H1 (cell line): ENCODE data around the gene KLHL41. TPM values are rescaled to one million over a fixed set of nuclear protein-coding genes. Genes with fewer than 3 reads are reported as not detected.

Source experiments
- ATF2 ChIP-seq: IDR thresholded peaks from 2 replicates; pipeline ENCODE4 v1.6.1; 2012; ENCODE audit warnings: low read length, inconsistent platforms
- FOSL1 ChIP-seq: IDR thresholded peaks from 2 replicates; pipeline ENCODE4 v1.6.1; 2011; ENCODE audit warnings: mild to moderate bottlenecking, low read depth, low read length, moderate library complexity; ENCODE audit not compliant: insufficient read depth
- KDM4A ChIP-seq: IDR thresholded peaks from one replicate; pipeline ENCODE4 v1.7.1; 2012; ENCODE audit warnings: low read depth, mild to moderate bottlenecking, moderate library complexity, low read length, inconsistent platforms; ENCODE audit not compliant: severe bottlenecking
- KDM5A ChIP-seq: fragments of 200-600 bp; IDR thresholded peaks from 2 replicates; pipeline ENCODE4 v1.7.1; 2012; ENCODE audit warnings: mild to moderate bottlenecking, low read length, inconsistent platforms, mixed read lengths
- NANOG ChIP-seq: IDR thresholded peaks from 2 replicates; pipeline ENCODE4 v1.6.1; 2011; ENCODE audit warnings: low read length, low read depth, mild to moderate bottlenecking, inconsistent platforms; ENCODE audit not compliant: insufficient read depth, poor library complexity, severe bottlenecking
- SP1 ChIP-seq: IDR thresholded peaks from 2 replicates; pipeline ENCODE4 v1.6.1; 2011; ENCODE audit warnings: low read depth, low read length
- SP2 ChIP-seq: IDR thresholded peaks from 2 replicates; pipeline ENCODE4 v1.6.1; 2012; ENCODE audit warnings: mild to moderate bottlenecking, low read length, inconsistent platforms
- SUZ12 ChIP-seq: fragments of 200-600 bp; sonication (generic); IDR thresholded peaks from 2 replicates; pipeline ENCODE4 v1.6.1; 2012; ENCODE audit warnings: mild to moderate bottlenecking, inconsistent platforms, low read length, moderate library complexity, mixed read lengths
- TAF1 ChIP-seq: IDR thresholded peaks from 2 replicates; pipeline ENCODE4 v1.6.1; 2011; ENCODE audit warnings: mild to moderate bottlenecking, low read depth, low read length
- TBP ChIP-seq: IDR thresholded peaks from 2 replicates; pipeline ENCODE4 v1.6.1; 2011; ENCODE audit warnings: low read depth, low read length, improper control_type of control experiment
- polyA plus RNA-seq, 7 experiments: library from polyadenylated mRNA; depleted of rRNA in 3 of 7; stranded (reverse) in 5 of 7; unstranded in 2 of 7; fragments of >200 nt in 5 of 7; fragments of 200-250 nt in 2 of 7; gene quantifications; 1 replicate in 5 of 7; 2 replicates in 1 of 7; 4 replicates in 1 of 7; pipeline versions ENCODE4 v1.2.1 to v1.2.3, GENCODE V29; 2011 to 2013; ENCODE audit warnings: missing spikeins in 2 of 7, mixed read lengths in 2 of 7
- total RNA-seq: library from RNA; stranded (reverse); fragmentation: NEBNext Ultra II Directional; extraction: Animal tissue kit (Norgen Biotek cat#: 25700); gene quantifications from 2 replicates; pipeline ENCODE4 v1.2.1, GENCODE V29; 2021
- TF ChIP-seq, protein P1 (sequence below): IDR thresholded peaks from 2 replicates; pipeline ENCODE4 v1.6.1; 2012; ENCODE audit warnings: inconsistent platforms

Gene KLHL41
- total and polyA plus RNA-seq, 2 of the 8 experiments (the other 6 are each of a cell fraction or from before 2014, with no cell fraction given), result not detected

DNA sequence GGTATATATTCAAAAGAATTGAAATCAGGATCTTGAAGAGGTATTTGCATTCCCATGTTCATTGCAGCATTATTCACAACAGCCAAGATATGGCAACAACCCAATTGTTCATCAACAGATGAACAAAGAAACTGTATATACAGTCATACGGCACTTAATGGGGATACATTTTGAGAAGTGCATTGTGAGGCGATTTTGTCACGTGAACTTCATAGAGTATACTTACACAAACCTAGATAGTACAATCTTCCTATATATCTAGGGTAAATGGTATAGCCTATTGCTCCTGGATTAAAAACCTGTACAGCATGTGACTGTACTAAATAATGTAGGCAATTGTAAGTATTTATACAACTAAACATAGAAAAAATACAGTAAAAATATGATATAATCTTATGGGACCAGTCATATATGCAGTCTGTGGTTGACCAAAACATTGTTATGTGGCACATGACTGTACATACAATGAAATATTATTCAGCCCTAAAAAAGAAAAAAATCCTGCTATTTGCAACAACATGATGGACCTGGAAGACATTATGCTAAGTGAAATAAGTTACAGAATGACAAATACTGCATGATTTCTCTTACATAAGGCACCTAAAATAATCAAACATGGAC lies 39.4 kb upstream of the KLHL41 start (continued):
- TF ChIP-seq, protein P1, sequence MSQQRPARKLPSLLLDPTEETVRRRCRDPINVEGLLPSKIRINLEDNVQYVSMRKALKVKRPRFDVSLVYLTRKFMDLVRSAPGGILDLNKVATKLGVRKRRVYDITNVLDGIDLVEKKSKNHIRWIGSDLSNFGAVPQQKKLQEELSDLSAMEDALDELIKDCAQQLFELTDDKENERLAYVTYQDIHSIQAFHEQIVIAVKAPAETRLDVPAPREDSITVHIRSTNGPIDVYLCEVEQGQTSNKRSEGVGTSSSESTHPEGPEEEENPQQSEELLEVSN, result no peak
- TF ChIP-seq KDM5A (no peak), TAF1 (no peak), SP2 (no peak), TBP (no peak), ATF2 (no peak), FOSL1 (no peak), KDM4A (no peak), SP1 (no peak), NANOG (no peak), SUZ12 (no peak)
